Measurements from ENCODE around the gene SMARCA2.

DNA sequence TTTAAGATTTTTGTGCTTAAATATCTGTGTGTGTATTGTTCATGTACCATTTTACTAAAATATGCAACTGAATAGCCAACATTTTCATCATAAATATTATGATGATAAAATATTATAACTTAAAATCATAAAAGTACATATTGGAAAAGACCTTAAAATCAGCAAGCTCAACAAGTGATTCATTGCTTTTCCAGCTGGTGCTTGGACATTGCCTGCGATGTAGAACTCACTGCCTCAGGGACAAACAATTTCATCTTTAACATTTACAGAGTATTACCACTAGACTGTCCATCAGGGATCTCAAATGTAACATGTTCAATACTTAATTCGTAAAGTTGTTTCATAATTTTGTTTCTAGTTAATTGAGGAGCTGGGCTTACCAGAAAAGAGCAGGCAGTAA lies 17.5 kb upstream of the SMARCA2 start:
- TF ChIP-seq, protein P1, sequence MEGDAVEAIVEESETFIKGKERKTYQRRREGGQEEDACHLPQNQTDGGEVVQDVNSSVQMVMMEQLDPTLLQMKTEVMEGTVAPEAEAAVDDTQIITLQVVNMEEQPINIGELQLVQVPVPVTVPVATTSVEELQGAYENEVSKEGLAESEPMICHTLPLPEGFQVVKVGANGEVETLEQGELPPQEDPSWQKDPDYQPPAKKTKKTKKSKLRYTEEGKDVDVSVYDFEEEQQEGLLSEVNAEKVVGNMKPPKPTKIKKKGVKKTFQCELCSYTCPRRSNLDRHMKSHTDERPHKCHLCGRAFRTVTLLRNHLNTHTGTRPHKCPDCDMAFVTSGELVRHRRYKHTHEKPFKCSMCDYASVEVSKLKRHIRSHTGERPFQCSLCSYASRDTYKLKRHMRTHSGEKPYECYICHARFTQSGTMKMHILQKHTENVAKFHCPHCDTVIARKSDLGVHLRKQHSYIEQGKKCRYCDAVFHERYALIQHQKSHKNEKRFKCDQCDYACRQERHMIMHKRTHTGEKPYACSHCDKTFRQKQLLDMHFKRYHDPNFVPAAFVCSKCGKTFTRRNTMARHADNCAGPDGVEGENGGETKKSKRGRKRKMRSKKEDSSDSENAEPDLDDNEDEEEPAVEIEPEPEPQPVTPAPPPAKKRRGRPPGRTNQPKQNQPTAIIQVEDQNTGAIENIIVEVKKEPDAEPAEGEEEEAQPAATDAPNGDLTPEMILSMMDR (conservative IDR thresholded peaks at IDR 0.05; ENCODE audit: low read length) = no peak
- no peak for TF ChIP-seq EZH2phosphoT487 (IDR thresholded peaks at IDR 0.05; ENCODE audit: borderline replicate concordance)
